ENCODE data around the gene LIMCH1. TPM values are rescaled to one million over a fixed set of nuclear protein-coding genes. Genes with fewer than 3 reads are reported as not detected.

Gene LIMCH1
- total RNA-seq, 1 experiment from 2014 or later: 3.3 TPM

DNA sequence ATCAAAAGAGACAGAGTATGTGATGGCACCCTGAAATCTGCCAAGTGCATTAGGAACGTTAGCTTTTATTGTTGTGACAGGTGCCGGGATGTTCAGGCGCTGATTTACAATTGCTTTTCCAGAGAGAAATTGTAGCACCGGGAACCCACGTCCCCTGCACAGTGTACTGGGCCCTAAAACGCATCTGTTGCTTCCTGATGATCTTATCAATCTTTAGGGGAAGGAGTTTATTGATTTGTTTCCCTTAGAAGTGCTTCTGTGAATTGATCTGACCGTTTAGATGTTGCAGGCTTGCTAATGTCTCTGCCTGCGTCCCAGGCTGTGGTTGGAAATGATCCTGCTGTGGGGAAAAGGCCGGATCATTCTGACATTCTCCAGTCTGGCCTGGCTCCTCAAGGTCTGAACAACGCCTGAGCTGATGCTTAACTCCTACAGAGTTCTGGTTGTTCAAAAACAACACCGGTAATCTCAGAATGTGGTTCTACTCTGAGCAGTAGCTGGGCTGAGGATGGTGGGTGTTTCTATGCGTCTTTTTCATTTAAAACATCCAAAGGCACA, 193.7 kb downstream of the LIMCH1 start:
- no CpG with 5 or more reads among the region's 12 CpGs for WGBS (ENCODE audit: extremely low coverage, insufficient read length, low lambda C conversion rate)
- H3K27me3 Mint-ChIP-seq (ENCODE audit: low read depth): peaks cover 85% of the 10 kb centered on the region
- H4K20me1 ChIP-seq (ENCODE audit: control insufficient read depth, insufficient read depth, insufficient read length): no peaks in the 10 kb centered on the region

More for the DNA sequence above, 193.7 kb downstream of the LIMCH1 start:
- Histone ChIP-seq H4K8ac (replicated peaks; ENCODE audit: insufficient read length, low read depth, low read length) (no peak overlapping the region), H2AFZ (ENCODE audit: low read length) (no peak overlapping the region), H2AK5ac (ENCODE audit: insufficient read length, low read length) (no peak overlapping the region), H3K23me2 (ENCODE audit: insufficient read length, low read depth, low read length, poor library complexity, severe bottlenecking) (no peaks in the 10 kb centered on the region), H3K18ac (ENCODE audit: insufficient read length, low read depth, low read length) (no peak overlapping the region), H3K79me1 (ENCODE audit: insufficient read depth, low read depth, low read length, poor library complexity, severe bottlenecking) (no peaks in the 10 kb centered on the region), H3T11ph (ENCODE audit: low read length) (no peak overlapping the region), H3K4ac (ENCODE audit: low read depth, low read length) (no peak overlapping the region), H3K4me2 (ENCODE audit: insufficient read depth, insufficient read length, low read length) (no peak overlapping the region), H3K27ac (ENCODE audit: insufficient read length, low read depth, low read length) (no peak overlapping the region), H4K91ac (ENCODE audit: insufficient read length, low read depth, low read length) (no peak overlapping the region), H4K5ac (ENCODE audit: insufficient read length, low read depth, low read length) (no peak overlapping the region), H3K4me1 (ENCODE audit: insufficient read depth, low read length) (no peaks in the 10 kb centered on the region), H3K9me3 (ENCODE audit: control insufficient read depth, low read depth, low read length) (no peaks in the 10 kb centered on the region), H2BK12ac (ENCODE audit: insufficient read length, low read depth, low read length) (no peak overlapping the region), H3K9ac (ENCODE audit: extremely low read depth, insufficient read length, low read length) (no peak overlapping the region), H2BK120ac (ENCODE audit: low read depth, low read length, poor library complexity, severe bottlenecking) (no peak overlapping the region), H3K27me3 (ENCODE audit: insufficient read depth, low read length) (no peaks in the 10 kb centered on the region; the same call in 1 of the 2 replicates), H3K23ac (ENCODE audit: insufficient read length, low read depth, low read length) (no peak overlapping the region), H2BK15ac (ENCODE audit: low read depth, low read length) (no peak overlapping the region), H2BK5ac (ENCODE audit: insufficient read length, low read length) (no peak overlapping the region), H3K56ac (ENCODE audit: insufficient read length, low read depth, low read length) (no peak overlapping the region), H3K14ac (ENCODE audit: insufficient read depth, low read length) (no peak overlapping the region), H3K79me2 (ENCODE audit: insufficient read depth, low read length) (no peaks in the 10 kb centered on the region), H2BK20ac (ENCODE audit: low read depth, low read length, poor library complexity, severe bottlenecking) (no peak overlapping the region)
- Mint-ChIP-seq H3K36me3 (ENCODE audit: insufficient read depth in 1 of 3, low read depth in 3 of 3) (no peaks in the 10 kb centered on the region), H3K4me3 (no peak overlapping the region), H3K9me3 (no peaks in the 10 kb centered on the region), H3K27ac (no peak overlapping the region), H3K4me1 (no peaks in the 10 kb centered on the region)
- TF ChIP-seq, protein P1, sequence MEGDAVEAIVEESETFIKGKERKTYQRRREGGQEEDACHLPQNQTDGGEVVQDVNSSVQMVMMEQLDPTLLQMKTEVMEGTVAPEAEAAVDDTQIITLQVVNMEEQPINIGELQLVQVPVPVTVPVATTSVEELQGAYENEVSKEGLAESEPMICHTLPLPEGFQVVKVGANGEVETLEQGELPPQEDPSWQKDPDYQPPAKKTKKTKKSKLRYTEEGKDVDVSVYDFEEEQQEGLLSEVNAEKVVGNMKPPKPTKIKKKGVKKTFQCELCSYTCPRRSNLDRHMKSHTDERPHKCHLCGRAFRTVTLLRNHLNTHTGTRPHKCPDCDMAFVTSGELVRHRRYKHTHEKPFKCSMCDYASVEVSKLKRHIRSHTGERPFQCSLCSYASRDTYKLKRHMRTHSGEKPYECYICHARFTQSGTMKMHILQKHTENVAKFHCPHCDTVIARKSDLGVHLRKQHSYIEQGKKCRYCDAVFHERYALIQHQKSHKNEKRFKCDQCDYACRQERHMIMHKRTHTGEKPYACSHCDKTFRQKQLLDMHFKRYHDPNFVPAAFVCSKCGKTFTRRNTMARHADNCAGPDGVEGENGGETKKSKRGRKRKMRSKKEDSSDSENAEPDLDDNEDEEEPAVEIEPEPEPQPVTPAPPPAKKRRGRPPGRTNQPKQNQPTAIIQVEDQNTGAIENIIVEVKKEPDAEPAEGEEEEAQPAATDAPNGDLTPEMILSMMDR (conservative IDR thresholded peaks at IDR 0.05): no peak
- no peak for DNase-seq
